GM23338 (cell line): ENCODE measurements around the gene GRM5.

Experiments used
- EZH2 ChIP-seq: fragments of 200-600 bp; sonication (generic); IDR thresholded peaks from one replicate; pipeline ENCODE4 v1.8.0; 2017; ENCODE audit warnings: antibody characterized with exemption, mild to moderate bottlenecking, low read depth; ENCODE audit not compliant: unreplicated experiment
- EZH2phosphoT487 ChIP-seq: fragments of 200-600 bp; sonication (generic); IDR thresholded peaks from one replicate; pipeline ENCODE4 v1.8.1; 2018; ENCODE audit warnings: antibody characterized with exemption; ENCODE audit not compliant: unreplicated experiment
- JUNB ChIP-seq: IDR thresholded peaks from one replicate; pipeline ENCODE4 v1.6.1; 2016; ENCODE audit warnings: antibody characterized with exemption; ENCODE audit not compliant: unreplicated experiment
- POLR2AphosphoS5 ChIP-seq: IDR thresholded peaks from 2 replicates; pipeline ENCODE4 v1.6.1; 2016; ENCODE audit warnings: antibody characterized with exemption, low read depth
- REST ChIP-seq: IDR thresholded peaks from one replicate; pipeline ENCODE4 v1.6.1; 2018; ENCODE audit warnings: antibody characterized with exemption; ENCODE audit not compliant: unreplicated experiment
- STAT1 ChIP-seq: IDR thresholded peaks from one replicate; pipeline ENCODE4 v1.6.1; 2016; ENCODE audit warnings: antibody characterized with exemption; ENCODE audit not compliant: unreplicated experiment
- ZNF331 ChIP-seq: fragments of 250-450 bp; sonication (Bioruptor Pico); IDR thresholded peaks from 2 replicates; pipeline ENCODE4 v1.5.0; 2020; ENCODE audit warnings: low read depth, mild to moderate bottlenecking, moderate library complexity
- TF ChIP-seq, protein P1 (sequence below), 2 experiments: fragments of 200-600 bp in 1 of 2; sonication (generic) in 1 of 2; conservative IDR thresholded peaks; 2 replicates each; pipeline versions ENCODE4 v1.5.1 to v1.6.1; 2016 to 2017; ENCODE audit warnings: antibody characterized with exemption in 2 of 2, low read depth in 2 of 2, mild to moderate bottlenecking in 2 of 2, moderate library complexity in 1 of 2
- TF ChIP-seq, protein P2 (sequence below): fragments of 250-450 bp; sonication (Bioruptor Pico); IDR thresholded peaks from 2 replicates; pipeline ENCODE4 v1.5.0; 2020; ENCODE audit warnings: mild to moderate bottlenecking, moderate library complexity

DNA sequence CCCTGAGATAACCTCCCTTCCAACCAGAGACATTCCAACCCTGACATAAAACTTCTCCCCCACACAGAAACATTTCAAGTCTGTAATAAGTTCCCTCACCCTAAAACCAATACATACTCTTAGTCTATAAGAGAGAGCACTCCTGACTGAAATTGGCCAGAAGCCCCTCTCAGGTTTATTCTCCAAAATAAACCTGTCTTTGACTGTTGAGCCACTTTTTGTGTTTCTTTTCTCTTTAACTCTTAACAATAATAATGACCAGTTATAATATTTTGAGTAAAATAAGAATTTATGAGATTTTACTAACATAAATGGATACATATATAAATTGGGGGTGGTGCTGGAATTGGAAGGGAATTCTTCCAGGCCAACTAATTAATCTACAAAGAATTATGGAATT, 93.6 kb downstream of the GRM5 start:
- TF ChIP-seq, protein P1, sequence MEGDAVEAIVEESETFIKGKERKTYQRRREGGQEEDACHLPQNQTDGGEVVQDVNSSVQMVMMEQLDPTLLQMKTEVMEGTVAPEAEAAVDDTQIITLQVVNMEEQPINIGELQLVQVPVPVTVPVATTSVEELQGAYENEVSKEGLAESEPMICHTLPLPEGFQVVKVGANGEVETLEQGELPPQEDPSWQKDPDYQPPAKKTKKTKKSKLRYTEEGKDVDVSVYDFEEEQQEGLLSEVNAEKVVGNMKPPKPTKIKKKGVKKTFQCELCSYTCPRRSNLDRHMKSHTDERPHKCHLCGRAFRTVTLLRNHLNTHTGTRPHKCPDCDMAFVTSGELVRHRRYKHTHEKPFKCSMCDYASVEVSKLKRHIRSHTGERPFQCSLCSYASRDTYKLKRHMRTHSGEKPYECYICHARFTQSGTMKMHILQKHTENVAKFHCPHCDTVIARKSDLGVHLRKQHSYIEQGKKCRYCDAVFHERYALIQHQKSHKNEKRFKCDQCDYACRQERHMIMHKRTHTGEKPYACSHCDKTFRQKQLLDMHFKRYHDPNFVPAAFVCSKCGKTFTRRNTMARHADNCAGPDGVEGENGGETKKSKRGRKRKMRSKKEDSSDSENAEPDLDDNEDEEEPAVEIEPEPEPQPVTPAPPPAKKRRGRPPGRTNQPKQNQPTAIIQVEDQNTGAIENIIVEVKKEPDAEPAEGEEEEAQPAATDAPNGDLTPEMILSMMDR (conservative IDR thresholded peaks at IDR 0.05; ENCODE audit: low read depth in 2 of 2): no peak
- TF ChIP-seq ZNF331 (CRISPR knock-in tag): no peak
- TF ChIP-seq EZH2: no peak
- no peak for TF ChIP-seq EZH2phosphoT487
- TF ChIP-seq STAT1: no peak
- no peak for TF ChIP-seq POLR2AphosphoS5
- TF ChIP-seq REST: no peak
- no peak for TF ChIP-seq JUNB
- TF ChIP-seq, protein P2, sequence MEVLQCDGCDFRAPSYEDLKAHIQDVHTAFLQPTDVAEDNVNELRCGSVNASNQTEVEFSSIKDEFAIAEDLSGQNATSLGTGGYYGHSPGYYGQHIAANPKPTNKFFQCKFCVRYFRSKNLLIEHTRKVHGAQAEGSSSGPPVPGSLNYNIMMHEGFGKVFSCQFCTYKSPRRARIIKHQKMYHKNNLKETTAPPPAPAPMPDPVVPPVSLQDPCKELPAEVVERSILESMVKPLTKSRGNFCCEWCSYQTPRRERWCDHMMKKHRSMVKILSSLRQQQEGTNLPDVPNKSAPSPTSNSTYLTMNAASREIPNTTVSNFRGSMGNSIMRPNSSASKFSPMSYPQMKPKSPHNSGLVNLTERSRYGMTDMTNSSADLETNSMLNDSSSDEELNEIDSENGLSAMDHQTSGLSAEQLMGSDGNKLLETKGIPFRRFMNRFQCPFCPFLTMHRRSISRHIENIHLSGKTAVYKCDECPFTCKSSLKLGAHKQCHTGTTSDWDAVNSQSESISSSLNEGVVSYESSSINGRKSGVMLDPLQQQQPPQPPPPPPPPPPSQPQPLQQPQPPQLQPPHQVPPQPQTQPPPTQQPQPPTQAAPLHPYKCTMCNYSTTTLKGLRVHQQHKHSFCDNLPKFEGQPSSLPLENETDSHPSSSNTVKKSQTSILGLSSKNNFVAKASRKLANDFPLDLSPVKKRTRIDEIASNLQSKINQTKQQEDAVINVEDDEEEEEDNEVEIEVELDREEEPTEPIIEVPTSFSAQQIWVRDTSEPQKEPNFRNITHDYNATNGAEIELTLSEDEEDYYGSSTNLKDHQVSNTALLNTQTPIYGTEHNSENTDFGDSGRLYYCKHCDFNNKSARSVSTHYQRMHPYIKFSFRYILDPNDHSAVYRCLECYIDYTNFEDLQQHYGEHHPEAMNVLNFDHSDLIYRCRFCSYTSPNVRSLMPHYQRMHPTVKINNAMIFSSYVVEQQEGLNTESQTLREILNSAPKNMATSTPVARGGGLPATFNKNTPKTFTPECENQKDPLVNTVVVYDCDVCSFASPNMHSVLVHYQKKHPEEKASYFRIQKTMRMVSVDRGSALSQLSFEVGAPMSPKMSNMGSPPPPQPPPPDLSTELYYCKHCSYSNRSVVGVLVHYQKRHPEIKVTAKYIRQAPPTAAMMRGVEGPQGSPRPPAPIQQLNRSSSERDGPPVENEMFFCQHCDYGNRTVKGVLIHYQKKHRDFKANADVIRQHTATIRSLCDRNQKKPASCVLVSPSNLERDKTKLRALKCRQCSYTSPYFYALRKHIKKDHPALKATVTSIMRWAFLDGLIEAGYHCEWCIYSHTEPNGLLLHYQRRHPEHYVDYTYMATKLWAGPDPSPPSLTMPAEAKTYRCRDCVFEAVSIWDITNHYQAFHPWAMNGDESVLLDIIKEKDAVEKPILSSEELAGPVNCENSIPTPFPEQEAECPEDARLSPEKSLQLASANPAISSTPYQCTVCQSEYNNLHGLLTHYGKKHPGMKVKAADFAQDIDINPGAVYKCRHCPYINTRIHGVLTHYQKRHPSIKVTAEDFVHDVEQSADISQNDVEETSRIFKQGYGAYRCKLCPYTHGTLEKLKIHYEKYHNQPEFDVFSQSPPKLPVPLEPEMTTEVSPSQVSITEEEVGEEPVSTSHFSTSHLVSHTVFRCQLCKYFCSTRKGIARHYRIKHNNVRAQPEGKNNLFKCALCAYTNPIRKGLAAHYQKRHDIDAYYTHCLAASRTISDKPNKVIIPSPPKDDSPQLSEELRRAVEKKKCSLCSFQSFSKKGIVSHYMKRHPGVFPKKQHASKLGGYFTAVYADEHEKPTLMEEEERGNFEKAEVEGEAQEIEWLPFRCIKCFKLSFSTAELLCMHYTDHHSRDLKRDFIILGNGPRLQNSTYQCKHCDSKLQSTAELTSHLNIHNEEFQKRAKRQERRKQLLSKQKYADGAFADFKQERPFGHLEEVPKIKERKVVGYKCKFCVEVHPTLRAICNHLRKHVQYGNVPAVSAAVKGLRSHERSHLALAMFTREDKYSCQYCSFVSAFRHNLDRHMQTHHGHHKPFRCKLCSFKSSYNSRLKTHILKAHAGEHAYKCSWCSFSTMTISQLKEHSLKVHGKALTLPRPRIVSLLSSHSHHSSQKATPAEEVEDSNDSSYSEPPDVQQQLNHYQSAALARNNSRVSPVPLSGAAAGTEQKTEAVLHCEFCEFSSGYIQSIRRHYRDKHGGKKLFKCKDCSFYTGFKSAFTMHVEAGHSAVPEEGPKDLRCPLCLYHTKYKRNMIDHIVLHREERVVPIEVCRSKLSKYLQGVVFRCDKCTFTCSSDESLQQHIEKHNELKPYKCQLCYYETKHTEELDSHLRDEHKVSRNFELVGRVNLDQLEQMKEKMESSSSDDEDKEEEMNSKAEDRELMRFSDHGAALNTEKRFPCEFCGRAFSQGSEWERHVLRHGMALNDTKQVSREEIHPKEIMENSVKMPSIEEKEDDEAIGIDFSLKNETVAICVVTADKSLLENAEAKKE (CRISPR knock-in tag): no peak
